ENCODE measurements around the gene FNBP1. TPM values are rescaled to one million over a fixed set of nuclear protein-coding genes. Genes with fewer than 3 reads are reported as not detected.
A peak's percentile ranks its signal among the peaks of the same experiment; 100 is the strongest.
"Not testable (repeated sequence)": the region's sequence is repeated elsewhere in the genome, so short reads cannot be mapped to it uniquely, and the experiment has no call there.

Gene FNBP1
- total and polyA plus RNA-seq, 10 of the 15 experiments (the other 5 are each of a cell fraction or from before 2014, with no cell fraction given): 64.5 to 353 (median 179) TPM

DNA sequence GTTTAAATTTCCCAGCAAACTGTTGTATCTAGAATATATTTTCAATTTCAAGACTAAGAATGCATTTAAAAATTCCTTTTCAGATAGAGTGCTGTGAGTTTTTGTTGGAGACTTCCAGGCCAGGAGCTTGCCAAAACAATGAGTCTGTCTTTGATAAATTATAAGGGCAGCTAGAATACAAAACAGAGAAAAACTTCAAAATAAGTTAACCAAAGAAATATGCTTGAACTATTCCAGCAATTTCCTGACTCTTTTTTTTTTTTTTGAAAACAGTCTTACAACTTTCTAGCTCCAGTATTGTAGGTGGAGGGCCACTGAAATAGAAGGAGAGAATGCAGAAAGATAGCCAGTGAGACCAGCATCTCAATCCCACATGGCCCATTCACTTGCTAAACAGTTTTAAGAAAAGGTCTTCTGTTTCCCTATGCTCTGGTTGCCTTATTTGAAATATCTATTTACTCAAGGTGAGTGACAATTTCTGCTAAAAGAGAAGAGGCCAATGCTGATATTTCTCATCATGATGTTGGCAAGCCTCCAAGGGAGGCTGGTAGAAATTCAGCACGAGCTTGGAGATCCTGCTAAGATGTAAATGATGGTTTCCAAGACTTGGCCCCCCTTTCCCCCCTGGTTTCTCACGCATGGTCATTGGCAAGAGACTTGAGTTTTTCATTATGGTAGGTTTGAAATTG is 104.6 kb downstream of the FNBP1 start (continued):
- TF ChIP-seq, protein P1, sequence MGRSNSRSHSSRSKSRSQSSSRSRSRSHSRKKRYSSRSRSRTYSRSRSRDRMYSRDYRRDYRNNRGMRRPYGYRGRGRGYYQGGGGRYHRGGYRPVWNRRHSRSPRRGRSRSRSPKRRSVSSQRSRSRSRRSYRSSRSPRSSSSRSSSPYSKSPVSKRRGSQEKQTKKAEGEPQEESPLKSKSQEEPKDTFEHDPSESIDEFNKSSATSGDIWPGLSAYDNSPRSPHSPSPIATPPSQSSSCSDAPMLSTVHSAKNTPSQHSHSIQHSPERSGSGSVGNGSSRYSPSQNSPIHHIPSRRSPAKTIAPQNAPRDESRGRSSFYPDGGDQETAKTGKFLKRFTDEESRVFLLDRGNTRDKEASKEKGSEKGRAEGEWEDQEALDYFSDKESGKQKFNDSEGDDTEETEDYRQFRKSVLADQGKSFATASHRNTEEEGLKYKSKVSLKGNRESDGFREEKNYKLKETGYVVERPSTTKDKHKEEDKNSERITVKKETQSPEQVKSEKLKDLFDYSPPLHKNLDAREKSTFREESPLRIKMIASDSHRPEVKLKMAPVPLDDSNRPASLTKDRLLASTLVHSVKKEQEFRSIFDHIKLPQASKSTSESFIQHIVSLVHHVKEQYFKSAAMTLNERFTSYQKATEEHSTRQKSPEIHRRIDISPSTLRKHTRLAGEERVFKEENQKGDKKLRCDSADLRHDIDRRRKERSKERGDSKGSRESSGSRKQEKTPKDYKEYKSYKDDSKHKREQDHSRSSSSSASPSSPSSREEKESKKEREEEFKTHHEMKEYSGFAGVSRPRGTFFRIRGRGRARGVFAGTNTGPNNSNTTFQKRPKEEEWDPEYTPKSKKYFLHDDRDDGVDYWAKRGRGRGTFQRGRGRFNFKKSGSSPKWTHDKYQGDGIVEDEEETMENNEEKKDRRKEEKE (IDR thresholded peaks at IDR 0.05): no peak
- TF ChIP-seq PML (IDR thresholded peaks at IDR 0.05; ENCODE audit: low read length): 0 out of 2 replicates have a peak, but pooled peaks have one; percentile 39
- no peak for TF ChIP-seq NRF1 (conservative IDR thresholded peaks at IDR 0.05; ENCODE audit: low read depth, low read length)
- TF ChIP-seq, protein P2, sequence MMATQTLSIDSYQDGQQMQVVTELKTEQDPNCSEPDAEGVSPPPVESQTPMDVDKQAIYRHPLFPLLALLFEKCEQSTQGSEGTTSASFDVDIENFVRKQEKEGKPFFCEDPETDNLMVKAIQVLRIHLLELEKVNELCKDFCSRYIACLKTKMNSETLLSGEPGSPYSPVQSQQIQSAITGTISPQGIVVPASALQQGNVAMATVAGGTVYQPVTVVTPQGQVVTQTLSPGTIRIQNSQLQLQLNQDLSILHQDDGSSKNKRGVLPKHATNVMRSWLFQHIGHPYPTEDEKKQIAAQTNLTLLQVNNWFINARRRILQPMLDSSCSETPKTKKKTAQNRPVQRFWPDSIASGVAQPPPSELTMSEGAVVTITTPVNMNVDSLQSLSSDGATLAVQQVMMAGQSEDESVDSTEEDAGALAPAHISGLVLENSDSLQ (IDR thresholded peaks at IDR 0.05): no peak
- TF ChIP-seq, protein P3, sequence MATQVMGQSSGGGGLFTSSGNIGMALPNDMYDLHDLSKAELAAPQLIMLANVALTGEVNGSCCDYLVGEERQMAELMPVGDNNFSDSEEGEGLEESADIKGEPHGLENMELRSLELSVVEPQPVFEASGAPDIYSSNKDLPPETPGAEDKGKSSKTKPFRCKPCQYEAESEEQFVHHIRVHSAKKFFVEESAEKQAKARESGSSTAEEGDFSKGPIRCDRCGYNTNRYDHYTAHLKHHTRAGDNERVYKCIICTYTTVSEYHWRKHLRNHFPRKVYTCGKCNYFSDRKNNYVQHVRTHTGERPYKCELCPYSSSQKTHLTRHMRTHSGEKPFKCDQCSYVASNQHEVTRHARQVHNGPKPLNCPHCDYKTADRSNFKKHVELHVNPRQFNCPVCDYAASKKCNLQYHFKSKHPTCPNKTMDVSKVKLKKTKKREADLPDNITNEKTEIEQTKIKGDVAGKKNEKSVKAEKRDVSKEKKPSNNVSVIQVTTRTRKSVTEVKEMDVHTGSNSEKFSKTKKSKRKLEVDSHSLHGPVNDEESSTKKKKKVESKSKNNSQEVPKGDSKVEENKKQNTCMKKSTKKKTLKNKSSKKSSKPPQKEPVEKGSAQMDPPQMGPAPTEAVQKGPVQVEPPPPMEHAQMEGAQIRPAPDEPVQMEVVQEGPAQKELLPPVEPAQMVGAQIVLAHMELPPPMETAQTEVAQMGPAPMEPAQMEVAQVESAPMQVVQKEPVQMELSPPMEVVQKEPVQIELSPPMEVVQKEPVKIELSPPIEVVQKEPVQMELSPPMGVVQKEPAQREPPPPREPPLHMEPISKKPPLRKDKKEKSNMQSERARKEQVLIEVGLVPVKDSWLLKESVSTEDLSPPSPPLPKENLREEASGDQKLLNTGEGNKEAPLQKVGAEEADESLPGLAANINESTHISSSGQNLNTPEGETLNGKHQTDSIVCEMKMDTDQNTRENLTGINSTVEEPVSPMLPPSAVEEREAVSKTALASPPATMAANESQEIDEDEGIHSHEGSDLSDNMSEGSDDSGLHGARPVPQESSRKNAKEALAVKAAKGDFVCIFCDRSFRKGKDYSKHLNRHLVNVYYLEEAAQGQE (IDR thresholded peaks at IDR 0.05; ENCODE audit: low read depth, low read length): no peak

DNA sequence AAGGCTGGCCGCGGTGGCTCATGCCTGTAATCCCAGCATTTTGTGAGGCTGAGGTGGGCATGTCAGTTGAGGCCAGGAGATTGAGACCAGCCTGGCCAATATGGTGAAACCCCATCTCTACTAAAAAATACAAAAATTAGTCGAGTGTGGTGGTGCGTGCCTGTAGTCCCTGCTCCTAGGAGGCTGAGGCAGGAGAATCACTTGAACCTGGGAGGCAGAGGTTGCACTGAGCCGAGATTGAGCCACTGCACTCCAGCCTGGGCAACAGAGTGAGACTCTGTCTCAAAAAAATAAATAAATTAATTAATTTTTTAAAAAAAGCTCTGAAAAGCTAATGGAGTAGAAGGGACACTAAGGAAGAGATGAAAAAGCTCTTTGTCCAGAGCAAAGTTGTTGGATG is 105.1 kb downstream of the FNBP1 start:
- CTCF ChIA-PET: interaction anchor here (1.3 kb wide), 2 partner anchors 19 to 20 kb away, joined by 4 to 6 read pairs; no protein-coding TSS in a partner anchor
- FAIRE-seq; H4K20me1 ChIP-seq (ENCODE audit: control insufficient read depth, insufficient read depth); in situ Hi-C loops (cut with MboI); DNase-seq (ENCODE audit: low read depth, low spot score); H3K4me3 ChIP-seq; H3K9ac ChIP-seq (ENCODE audit: control insufficient read depth, insufficient read depth, low read length); BruUV-seq (replicated peaks); H3K4me2 ChIP-seq (ENCODE audit: control insufficient read depth, insufficient read depth); H3K27ac ChIP-seq (ENCODE audit: control insufficient read depth, insufficient read depth); intact Hi-C loops (cut with micrococcal nuclease; ENCODE audit: unreplicated experiment); H2AFZ ChIP-seq (ENCODE audit: control insufficient read depth, low read depth, low read length); POLR2A ChIA-PET; H3K9me3 ChIP-seq (replicated peaks; ENCODE audit: control insufficient read depth, insufficient read depth, low read length); H3K27me3 ChIP-seq (replicated peaks in 1 of 2; ENCODE audit: control insufficient read depth in 2 of 2, insufficient read depth in 2 of 2, low read length in 1 of 2); ATAC-seq: not testable (repeated sequence)
- 80% methylated on average over 5 of the region's 5 CpGs for WGBS (ENCODE audit: insufficient coverage, insufficient replicate concordance, low lambda C conversion rate, missing lambda C conversion rate)
- Histone ChIP-seq H3K36me3 (ENCODE audit: control insufficient read depth in 2 of 2, insufficient read depth in 2 of 2, low read length in 1 of 2) (peaks cover 5 to 34% of the 10 kb centered on the region in 2 experiments), H3K79me2 (ENCODE audit: control insufficient read depth, insufficient read depth, low read length) (peaks cover 61% of the 10 kb centered on the region), H3K4me1 (ENCODE audit: control insufficient read depth, insufficient read depth, low read length) (peaks cover 40% of the 10 kb centered on the region)
- SMC1A ChIA-PET (ENCODE audit: uncharacterized antibody, unreplicated experiment): interaction anchor here (0.6 to 4.1 kb wide), 9 partner anchors 8 to 107 kb away, joined by 3 to 28 read pairs (median 3); no protein-coding TSS in a partner anchor
- RAD21 ChIA-PET (ENCODE audit: unreplicated experiment): interaction anchor here (0.9 kb wide), 1 partner anchor 97 kb away, joined by 3 read pairs; no protein-coding TSS in a partner anchor
